Activated T-helper 1 cell treated with Interleukin-2 at 50 U/mL for 16 hours (primary cell): ENCODE measurements around the gene WDR38.
"Not testable (repeated sequence)": the region's sequence is repeated elsewhere in the genome, so short reads cannot be mapped to it uniquely, and the experiment has no call there.

Experiments
- DNase-seq: peaks from one replicate; pipeline ENCODE4 v3.0.0-alpha.2; 2020; ENCODE audit warnings: low read depth

WDR38 gene

DNA sequence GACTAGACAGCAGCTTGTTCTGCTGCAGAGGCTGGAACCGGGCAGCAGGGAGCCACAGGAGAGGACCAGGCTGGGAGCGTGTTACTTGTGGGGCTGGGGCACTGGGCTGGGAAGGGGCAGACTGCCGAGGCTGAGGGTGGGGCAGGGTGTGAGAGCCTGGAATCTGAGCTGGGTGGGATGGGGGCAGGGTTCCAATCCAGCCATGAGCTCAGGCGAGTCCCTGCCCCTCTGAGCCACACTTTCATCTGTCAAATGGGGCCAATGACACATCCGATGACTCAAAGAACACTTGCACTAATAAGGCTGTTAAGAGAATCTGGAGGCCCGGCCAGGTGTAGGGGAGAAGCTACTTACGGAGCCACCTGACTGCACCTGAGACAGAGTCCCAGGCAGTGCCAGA, 18.7 kb upstream of the WDR38 start:
- DNase-seq, result no peak

- no peak for DNase-seq
Measured at GRCh38 chr9:124835026-124835557, 18.2 kb upstream of the WDR38 start.

DNA sequence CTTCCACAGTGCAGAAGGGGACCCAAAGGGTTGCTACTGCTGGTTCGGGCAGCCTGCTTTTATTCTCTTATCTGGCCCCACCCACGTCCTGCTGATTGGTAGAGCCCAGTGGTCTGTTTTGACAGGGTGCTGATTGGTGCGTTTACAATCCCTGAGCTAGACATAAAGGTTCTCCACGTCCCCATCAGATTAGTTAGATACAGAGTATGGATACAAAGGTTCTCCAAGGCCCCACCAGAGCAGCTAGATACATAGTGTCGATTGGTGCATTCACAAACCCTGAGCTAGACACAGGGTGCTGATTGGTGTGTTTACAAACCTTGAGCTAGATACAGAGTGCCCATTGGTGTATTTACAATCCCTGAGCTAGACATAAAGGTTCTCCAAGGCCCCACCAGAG, 15.1 kb upstream of the WDR38 start:
- not testable (repeated sequence) for DNase-seq

DNA sequence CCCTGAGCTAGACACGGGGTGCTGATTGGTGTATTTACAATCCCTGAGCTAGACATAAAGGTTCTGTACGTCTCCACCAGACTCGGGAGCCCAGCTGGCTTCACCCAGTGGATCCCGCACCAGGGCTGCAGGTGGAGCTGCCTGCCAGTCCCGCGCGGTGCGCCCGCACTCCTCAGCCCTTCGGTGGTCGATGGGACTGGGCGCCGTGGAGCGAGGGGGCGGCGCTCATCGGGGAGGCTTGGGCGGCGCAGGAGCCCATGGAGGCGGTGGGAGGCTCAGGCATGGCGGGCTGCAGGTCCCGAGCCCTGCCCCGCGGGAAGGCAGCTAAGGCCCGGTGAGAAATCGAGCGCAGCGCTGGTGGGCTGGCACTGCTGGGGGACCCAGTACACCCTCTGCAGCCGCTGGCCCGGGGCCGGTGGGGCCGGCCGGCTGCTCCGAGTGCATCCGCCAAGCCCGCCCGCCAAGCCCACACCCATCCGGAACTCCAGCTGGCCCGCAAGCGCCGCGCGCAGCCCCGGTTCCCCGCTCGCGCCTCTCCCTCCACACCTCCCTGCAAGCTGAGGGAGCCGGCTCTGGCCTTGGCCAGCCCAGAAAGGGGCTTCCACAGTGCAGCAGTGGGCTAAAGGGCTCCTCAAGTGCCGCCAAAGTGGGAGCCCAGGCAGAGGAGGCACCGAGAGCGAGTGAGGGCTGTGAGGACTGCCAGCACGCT, 14.5 kb upstream of the WDR38 start:
- not testable (repeated sequence) for DNase-seq

GRCh38 chr9:124839612-124840299, 13.5 kb upstream of the WDR38 start:
- no peak for DNase-seq

GRCh38 chr9:124840300-124840833, 12.9 kb upstream of the WDR38 start:
- DNase-seq, result no peak

DNA sequence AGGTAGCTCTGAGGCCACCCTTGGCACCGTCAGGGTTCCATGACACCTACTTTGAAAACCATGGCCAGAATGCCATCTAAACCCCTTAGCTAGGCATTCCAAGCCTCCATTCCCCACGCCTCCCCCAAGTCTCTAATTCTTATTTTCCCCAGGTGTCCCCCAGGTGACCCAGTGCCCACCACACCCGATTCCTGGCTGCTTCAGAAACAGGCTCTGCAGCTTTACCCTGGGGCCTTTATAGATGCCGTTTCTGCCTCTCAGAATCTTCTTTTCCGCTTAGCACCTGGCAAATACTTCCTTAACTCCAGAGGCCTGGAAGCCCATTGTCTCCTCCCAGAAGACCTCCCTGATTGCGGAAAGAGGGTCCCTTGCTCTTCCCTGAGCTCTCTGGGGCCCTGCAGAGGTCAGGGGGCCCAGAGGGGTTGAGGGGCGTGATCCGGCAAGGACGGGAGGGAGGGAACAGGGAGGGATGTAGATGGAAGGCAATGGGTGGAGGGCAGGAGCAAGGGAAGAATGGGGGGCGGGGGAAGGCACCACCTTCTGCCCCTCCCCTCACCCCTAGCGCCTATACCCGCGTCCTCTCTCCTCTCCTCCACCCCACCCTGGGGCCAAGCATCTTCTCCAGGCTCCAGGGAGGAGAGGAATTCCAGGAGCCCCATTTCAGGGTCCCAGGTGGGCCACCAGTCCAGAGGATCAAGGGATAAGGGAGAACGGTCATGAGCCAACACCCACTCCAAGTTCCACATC, 12.0 kb upstream of the WDR38 start:
- DNase-seq, result no peak

GRCh38 chr9:124843456-124844034, 9.7 kb upstream of the WDR38 start:
- DNase-seq, result no peak

DNA sequence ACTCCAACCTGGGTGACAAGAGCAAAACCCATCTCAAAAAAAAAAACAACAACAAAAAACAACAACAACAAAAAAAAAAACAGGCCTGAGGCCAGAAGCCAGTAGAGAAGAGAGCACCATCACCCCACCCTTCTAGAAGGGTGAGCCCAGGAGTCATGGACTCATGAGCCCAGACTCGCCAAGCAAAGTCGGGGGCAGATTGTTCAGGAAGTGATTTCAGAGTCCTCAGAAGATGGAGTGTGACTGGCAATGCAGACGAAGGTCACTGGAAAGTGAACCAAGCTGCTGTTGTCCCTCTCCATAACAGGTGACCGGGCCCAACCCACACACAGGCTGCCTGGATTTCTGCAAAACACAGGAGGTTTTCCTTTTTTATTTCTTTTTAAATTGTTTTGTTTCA, 9.0 kb upstream of the WDR38 start:
- DNase-seq, result no peak

- not testable (repeated sequence) for DNase-seq
Measured at GRCh38 chr9:124846467-124846866, 6.8 kb upstream of the WDR38 start.

- DNase-seq, result no peak
Measured at GRCh38 chr9:124846969-124847368, 6.3 kb upstream of the WDR38 start.

DNA sequence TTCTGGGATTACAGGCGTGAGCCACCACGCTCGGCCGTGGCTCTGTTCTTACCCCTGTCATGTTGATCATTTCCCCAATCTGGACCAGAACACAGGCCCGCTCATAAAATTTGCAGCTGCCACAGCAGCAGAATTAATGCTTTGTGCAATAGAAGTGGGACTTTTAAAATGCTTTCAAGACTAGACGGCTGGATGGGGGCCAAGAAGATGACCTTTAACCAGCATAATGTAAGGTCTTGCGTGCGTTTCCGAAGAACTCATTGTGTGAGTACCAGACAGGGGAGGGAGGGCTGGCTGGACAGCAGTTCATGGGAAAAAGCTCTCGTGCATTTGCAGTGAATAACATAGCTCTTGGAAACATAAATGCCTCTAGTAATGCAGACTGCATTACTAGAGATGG, 3.5 kb upstream of the WDR38 start:
- DNase-seq, result no peak

GRCh38 chr9:124852121-124852828, 985 bp upstream of the WDR38 start:
- DNase-seq, result no peak

DNA sequence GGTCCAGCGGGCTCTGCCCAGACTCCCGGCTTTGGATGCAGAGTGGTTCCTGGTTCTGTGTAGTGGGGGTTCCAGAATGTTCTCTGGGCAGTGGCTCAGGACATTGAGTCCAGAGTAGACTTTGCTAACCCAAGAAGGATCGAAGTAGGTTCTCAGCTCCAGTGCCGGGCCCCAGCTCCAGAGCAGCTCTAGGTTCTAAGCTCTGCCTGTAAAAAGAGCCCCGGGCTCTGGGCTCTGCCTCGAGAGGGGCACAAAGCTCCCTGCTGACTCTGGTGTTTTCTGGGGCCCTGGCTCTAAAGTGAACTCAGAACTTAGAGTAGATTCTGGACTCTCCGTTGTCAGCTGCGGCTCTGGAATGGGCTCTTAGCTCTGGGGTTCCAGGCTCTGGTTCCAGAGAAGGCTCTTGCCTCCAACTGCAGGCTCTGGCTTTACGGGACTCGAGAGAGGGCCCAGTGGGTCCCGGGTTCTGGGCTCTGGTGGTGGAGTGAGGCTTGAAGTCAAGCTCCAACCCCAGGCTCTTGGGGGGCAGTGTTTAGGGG, 414 bp downstream of the WDR38 start:
- DNase-seq, result no peak

DNA sequence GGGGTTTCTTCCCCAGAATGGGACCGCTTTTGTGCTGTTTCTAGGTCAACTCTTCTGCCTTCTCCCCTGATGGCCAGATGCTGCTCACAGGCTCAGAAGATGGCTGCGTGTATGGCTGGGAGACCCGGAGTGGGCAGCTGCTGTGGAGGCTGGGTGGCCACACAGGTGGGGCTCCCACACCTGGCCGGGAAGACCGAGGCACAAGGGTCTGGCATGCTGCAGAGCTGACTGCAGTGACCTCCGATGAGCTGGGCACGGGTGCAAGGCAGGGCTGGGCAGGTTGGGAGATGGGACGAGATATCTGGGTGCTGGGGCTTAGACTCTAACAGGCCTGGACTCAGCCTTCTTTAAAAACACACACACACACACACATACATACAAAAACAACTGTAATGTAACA, 901 bp downstream of the WDR38 start:
- no peak for DNase-seq

DNA sequence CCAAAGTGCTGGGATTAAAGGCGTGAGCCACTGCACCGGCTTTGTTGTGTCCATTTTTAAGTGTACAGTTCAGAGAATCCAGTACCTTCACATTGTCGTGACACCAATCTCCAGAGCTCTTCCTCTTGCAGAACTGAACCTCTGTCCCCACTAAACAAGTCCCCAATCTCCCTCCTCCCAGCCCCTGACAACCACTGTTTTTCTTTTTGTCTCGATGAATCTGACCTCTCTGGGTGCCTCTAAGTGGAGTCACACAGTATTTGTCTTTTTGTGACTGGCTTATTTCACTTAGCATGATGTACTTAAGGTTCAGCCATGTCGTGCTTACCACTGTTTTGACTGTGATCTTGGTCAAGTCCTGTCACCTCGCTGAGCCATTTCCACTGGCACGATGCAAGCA, 1.6 kb downstream of the WDR38 start:
- no peak for DNase-seq

- DNase-seq, result no peak
Measured at GRCh38 chr9:124855566-124855943, 2.3 kb downstream of the WDR38 start.

DNA sequence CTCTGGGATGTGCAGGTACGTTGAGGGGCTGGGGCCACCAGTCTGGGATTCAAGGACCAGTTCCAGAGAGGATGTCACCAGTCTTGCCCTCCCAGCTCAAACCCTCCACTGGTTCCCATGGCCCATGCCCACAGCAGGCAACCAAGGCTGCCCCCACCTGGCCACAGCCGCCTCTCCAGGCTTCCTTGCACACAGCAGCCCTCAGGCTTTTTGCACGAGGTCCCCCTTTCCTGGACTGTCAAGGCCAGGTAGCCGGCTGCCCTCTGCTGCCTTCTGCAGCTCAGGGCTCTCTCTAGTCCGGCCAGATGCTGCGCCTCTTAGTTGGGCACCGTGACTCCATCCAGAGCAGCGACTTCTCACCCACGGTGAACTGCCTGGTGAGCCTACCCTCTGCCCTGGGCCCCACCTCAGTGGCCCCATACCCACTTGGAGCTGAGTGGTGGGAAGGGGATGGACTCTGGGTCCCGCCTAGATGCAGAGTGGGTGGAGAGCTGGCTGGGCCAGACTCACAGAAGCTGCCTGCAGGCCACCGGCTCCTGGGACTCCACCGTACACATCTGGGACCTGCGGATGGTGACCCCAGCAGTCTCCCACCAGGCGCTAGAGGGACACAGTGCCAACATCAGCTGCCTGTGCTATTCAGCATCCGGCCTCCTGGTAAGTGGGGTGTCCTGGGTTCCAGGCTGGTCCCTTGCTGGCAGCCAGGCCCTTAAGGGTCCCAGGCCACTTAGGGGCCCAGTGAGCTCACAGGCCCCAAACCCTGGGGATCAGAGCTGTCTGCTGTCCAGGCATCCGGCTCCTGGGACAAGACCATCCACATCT, 2.9 kb downstream of the WDR38 start:
- no peak for DNase-seq

- DNase-seq, result no peak
Measured at GRCh38 chr9:124857533-124858162, 4.4 kb downstream of the WDR38 start.
